ENCODE results near the gene CD247. TPM values are rescaled to one million over a fixed set of nuclear protein-coding genes. Genes with fewer than 3 reads are reported as not detected.
A peak's percentile ranks its signal among the peaks of the same experiment; 100 is the strongest.

CD247 gene
- total and polyA plus RNA-seq, 2 of the 13 experiments (the other 11 are each of a cell fraction or from before 2014, with no cell fraction given), result 0.20 TPM; not detected in 1

GRCh38 chr1:167532375-167532774 lies 14.0 kb upstream of the CD247 start (continued):
- TF ChIP-seq, protein P1, sequence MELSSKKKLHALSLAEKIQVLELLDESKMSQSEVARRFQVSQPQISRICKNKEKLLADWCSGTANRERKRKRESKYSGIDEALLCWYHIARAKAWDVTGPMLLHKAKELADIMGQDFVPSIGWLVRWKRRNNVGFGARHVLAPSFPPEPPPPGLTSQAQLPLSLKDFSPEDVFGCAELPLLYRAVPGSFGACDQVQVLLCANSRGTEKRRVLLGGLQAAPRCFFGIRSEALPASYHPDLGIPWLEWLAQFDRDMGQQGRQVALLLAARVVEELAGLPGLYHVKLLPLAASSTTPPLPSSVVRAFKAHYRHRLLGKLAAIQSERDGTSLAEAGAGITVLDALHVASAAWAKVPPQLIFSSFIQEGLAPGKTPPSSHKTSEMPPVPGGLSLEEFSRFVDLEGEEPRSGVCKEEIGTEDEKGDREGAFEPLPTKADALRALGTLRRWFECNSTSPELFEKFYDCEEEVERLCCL (CRISPR knock-in tag; IDR thresholded peaks at IDR 0.05; ENCODE audit: borderline replicate concordance), result no peak
- peak; percentile 32; the same call in 1 of the 2 replicates for TF ChIP-seq CREM (IDR thresholded peaks at IDR 0.05)
- no peak for TF ChIP-seq CREM (CRISPR knock-in tag; IDR thresholded peaks at IDR 0.05)
- TF ChIP-seq RARA (CRISPR knock-in tag; IDR thresholded peaks at IDR 0.05), result peak; percentile 54
- TF ChIP-seq ASH2L (IDR thresholded peaks at IDR 0.05; ENCODE audit: insufficient read length, low read depth, low read length), result peak; percentile 49
- TF ChIP-seq CREBL2 (CRISPR knock-in tag; IDR thresholded peaks at IDR 0.05; ENCODE audit: borderline replicate concordance), result no peak
- no peak for TF ChIP-seq GPN1 (CRISPR knock-in tag; IDR thresholded peaks at IDR 0.05; ENCODE audit: borderline replicate concordance)

GRCh38 chr1:167529829-167530474 lies 11.6 kb upstream of the CD247 start:
- DNase-seq (ENCODE audit: low spot score) (no peak), ATAC-seq (no peak), FAIRE-seq (no peak)
- H3K27ac ChIP-seq (ENCODE audit: extremely low read length, insufficient read depth, low read length), result no peak overlapping the region
- peaks cover 23% of the 10 kb centered on the region for H3K4me1 ChIP-seq (ENCODE audit: insufficient read depth, low read length)
- no peaks in the 10 kb centered on the region for H3K36me3 ChIP-seq (replicated peaks in 1 of 2; ENCODE audit: control insufficient read depth in 1 of 2, insufficient read depth in 2 of 2, low read length in 2 of 2)
- H4K20me1 ChIP-seq (ENCODE audit: insufficient read depth, low read length), result no peaks in the 10 kb centered on the region
- WGBS (ENCODE audit: low lambda C conversion rate), result 47% methylated on average over 8 of the region's 8 CpGs
- peaks cover 0 to 3% of the 10 kb centered on the region in 2 experiments; a peak in 2 of 5 replicates for H3K27me3 ChIP-seq (ENCODE audit: control insufficient read depth in 1 of 2, insufficient read depth in 2 of 2, low read length in 2 of 2)
- POLR2A ChIA-PET, result no interaction called here
- no peak overlapping the region for H3K4me2 ChIP-seq (ENCODE audit: low read depth, low read length)
- no peaks in the 10 kb centered on the region for H3K79me2 ChIP-seq (ENCODE audit: insufficient read depth, low read length)
- CTCF ChIA-PET (ENCODE audit: low intra/inter-chr PET ratio, low total read pairs), result no interaction called here
- H2AFZ ChIP-seq (ENCODE audit: low read length), result no peak overlapping the region
- intact Hi-C loops (cut with micrococcal nuclease; ENCODE audit: unreplicated experiment), result loop anchor here (5.0 kb wide), 1 partner anchor 263 kb away; no protein-coding TSS in a partner anchor
- in situ Hi-C loops (cut with HindIII; ENCODE audit: extremely low pct_ligation_motif_present, low pct_unique_long_range_greater_than_20kb), result loop anchor here (10.0 to 25.0 kb wide), 3 partner anchors 115 to 465 kb away; no protein-coding TSS in a partner anchor
- H3K9ac ChIP-seq (ENCODE audit: insufficient read depth, low read depth, low read length), result no peak overlapping the region
- no TSS peak for BruUV-seq (replicated peaks)
- no peaks in the 10 kb centered on the region for H3K9me3 ChIP-seq (ENCODE audit: low read length)
- H3K4me3 ChIP-seq (replicated peaks in 1 of 3; ENCODE audit: insufficient read depth in 1 of 3, low read depth in 2 of 3, low read length in 3 of 3), result no peak overlapping the region
- TF ChIP-seq ZNF143 (CRISPR knock-in tag; IDR thresholded peaks at IDR 0.05), result no peak
- TF ChIP-seq TCF7 (IDR thresholded peaks at IDR 0.05; ENCODE audit: low read depth), result no peak
- TF ChIP-seq, protein P2, sequence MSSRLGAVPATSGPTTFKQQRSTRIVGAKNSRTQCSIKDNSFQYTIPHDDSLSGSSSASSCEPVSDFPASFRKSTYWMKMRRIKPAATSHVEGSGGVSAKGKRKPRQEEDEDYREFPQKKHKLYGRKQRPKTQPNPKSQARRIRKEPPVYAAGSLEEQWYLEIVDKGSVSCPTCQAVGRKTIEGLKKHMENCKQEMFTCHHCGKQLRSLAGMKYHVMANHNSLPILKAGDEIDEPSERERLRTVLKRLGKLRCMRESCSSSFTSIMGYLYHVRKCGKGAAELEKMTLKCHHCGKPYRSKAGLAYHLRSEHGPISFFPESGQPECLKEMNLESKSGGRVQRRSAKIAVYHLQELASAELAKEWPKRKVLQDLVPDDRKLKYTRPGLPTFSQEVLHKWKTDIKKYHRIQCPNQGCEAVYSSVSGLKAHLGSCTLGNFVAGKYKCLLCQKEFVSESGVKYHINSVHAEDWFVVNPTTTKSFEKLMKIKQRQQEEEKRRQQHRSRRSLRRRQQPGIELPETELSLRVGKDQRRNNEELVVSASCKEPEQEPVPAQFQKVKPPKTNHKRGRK (CRISPR knock-in tag; IDR thresholded peaks at IDR 0.05), result no peak
- TF ChIP-seq ZNF17 (CRISPR knock-in tag; IDR thresholded peaks at IDR 0.05), result no peak
- no peak for TF ChIP-seq CC2D1A (CRISPR knock-in tag; IDR thresholded peaks at IDR 0.05)
- TF ChIP-seq, protein P3, sequence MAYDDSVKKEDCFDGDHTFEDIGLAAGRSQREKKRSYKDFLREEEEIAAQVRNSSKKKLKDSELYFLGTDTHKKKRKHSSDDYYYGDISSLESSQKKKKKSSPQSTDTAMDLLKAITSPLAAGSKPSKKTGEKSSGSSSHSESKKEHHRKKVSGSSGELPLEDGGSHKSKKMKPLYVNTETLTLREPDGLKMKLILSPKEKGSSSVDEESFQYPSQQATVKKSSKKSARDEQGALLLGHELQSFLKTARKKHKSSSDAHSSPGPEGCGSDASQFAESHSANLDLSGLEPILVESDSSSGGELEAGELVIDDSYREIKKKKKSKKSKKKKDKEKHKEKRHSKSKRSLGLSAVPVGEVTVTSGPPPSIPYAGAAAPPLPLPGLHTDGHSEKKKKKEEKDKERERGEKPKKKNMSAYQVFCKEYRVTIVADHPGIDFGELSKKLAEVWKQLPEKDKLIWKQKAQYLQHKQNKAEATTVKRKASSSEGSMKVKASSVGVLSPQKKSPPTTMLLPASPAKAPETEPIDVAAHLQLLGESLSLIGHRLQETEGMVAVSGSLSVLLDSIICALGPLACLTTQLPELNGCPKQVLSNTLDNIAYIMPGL (CRISPR knock-in tag; IDR thresholded peaks at IDR 0.05; ENCODE audit: borderline replicate concordance in 1 of 2, low read depth in 1 of 2), result no peak
- TF ChIP-seq, protein P4, sequence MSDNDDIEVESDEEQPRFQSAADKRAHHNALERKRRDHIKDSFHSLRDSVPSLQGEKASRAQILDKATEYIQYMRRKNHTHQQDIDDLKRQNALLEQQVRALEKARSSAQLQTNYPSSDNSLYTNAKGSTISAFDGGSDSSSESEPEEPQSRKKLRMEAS (IDR thresholded peaks at IDR 0.05), result no peak
- no peak for TF ChIP-seq MTF1 (CRISPR knock-in tag; IDR thresholded peaks at IDR 0.05)
- TF ChIP-seq MAZ (IDR thresholded peaks at IDR 0.05; ENCODE audit: borderline replicate concordance, low read depth, low read length), result no peak
- no peak for TF ChIP-seq MAZ (CRISPR knock-in tag; IDR thresholded peaks at IDR 0.05; ENCODE audit: low read depth)
- no peak for TF ChIP-seq SOX5 (CRISPR knock-in tag; IDR thresholded peaks at IDR 0.05; ENCODE audit: borderline replicate concordance)
- TF ChIP-seq JARID2 (CRISPR knock-in tag; IDR thresholded peaks at IDR 0.05; ENCODE audit: insufficient replicate concordance), result no peak
